ENCODE data around the gene LNPEP.

LNPEP gene

DNA sequence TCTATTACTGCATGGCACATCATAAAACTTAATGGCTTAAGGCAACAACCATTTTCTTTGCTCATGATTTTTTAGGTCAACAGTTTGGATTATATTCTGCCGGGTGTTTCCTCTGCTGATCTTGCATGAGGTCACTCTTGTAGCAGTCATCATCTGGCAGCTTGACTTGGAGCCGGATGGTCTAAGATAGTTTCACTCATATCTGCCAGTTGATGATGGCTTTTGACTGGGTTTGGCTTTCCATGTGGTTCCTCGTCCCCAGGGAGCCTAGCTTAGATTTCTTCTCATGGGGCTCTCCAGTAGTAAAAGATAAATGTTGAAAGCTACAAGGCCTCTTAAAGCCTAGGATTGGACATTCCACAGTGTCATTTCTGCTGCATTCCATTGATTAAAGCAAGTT, 27.4 kb downstream of the LNPEP start:
- no peak for DNase-seq

DNA sequence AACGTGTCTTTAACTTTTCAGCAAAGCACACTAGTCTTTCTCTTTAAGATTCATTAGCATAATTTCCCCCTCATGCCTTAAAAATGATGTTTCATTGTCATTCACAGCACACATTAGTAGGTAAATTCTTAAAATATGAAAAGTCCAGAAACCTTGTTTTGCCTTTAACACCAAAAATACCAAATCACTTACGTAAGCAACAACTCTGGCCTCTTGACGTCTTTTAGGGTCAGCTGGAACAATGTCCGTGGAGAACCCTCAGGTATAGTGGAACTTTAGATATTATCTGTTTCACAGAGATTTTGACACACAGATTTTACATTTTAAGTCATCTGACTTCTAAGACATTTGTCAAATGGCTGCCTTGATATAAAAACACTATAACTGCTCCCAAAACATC, 30.9 kb downstream of the LNPEP start:
- DNase-seq, result no peak

GRCh38 chr5:96967400-96967799, 31.5 kb downstream of the LNPEP start:
- no peak for DNase-seq

GRCh38 chr5:96968074-96968473, 32.2 kb downstream of the LNPEP start:
- no peak for DNase-seq

DNA sequence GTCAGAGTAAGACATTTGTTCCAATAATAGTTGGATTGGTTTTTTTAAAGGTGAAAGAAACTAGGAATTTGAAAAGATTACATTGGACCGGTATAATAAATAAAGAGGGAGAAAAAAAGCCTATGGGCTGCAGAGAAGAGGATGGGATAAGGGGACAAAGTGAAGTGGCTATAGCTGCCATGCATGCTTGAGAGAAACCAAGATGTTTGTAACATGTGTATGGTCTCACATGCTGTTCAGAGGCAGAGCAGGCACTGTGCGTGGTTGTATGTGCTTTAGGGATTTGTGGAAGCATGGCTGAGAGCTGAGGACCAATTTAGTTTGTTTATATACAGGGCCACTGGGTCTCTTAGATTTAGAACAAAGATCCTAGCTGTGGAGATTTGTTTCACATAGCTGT, 32.7 kb downstream of the LNPEP start:
- no peak for DNase-seq

- DNase-seq, result no peak
Observed at GRCh38 chr5:96969366-96969765, 33.5 kb downstream of the LNPEP start.

GRCh38 chr5:96972599-96973334, 36.9 kb downstream of the LNPEP start:
- no peak for DNase-seq

DNA sequence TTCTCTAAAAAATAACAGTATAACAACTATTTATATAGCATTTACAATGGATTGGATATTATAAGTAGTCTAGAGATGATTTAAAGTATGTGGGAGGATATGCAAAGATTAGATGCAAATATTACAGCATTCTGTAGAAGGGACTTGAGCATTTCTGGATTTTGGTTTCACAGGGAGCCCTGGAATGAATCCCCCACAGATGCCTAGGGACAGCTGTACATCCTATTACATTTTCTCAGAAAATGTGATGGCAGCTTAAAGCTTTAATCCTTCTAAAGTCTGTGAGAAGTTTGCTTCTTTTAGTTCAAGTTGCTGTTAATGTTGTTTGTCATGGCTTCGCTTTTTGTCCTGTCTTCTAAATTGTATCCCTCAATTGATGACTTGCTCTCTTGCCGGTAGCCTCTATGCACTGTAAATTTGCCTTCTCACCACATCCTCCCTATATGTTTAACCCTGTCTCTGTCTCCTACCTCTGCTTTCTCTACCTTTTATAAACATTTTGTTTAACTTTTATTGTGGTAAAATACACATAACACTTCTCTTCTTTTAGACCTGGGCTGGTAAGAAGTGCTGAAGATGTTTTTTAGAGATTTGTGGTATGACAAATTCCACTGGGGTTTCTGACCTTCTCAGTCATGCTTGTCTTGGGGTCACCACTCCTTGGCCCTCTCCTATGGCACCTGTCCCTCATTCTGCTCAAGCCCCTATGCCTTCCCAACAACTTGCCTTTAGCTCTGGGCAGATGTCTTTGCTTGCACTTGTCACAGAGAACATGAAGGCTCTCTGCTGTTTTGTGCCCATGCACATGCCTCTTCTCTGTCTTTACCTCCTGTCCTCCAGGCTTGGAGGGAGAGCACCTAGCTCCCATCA, 37.9 kb downstream of the LNPEP start:
- no peak for DNase-seq

- DNase-seq, result no peak
Observed at GRCh38 chr5:96975656-96976055, 39.8 kb downstream of the LNPEP start.

DNA sequence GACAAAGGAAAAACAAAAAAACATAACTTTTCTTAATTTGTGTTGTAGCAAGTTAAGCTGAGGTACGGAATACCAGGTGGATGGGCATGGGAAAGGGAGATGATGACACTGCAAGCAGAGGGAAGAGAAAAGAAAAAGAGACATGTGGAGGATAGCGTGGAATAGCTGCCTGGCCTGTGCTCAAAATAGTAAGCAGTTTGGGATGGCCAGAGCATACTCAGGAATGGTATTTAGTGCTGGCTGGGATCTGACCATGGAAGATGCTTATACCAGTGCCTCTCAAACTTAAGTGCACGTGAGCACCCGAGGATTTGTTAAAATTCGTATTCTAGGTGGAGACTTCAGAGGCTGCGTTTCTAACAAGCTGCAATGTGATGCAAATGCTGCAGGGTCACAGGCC, 41.3 kb downstream of the LNPEP start:
- no peak for DNase-seq

DNA sequence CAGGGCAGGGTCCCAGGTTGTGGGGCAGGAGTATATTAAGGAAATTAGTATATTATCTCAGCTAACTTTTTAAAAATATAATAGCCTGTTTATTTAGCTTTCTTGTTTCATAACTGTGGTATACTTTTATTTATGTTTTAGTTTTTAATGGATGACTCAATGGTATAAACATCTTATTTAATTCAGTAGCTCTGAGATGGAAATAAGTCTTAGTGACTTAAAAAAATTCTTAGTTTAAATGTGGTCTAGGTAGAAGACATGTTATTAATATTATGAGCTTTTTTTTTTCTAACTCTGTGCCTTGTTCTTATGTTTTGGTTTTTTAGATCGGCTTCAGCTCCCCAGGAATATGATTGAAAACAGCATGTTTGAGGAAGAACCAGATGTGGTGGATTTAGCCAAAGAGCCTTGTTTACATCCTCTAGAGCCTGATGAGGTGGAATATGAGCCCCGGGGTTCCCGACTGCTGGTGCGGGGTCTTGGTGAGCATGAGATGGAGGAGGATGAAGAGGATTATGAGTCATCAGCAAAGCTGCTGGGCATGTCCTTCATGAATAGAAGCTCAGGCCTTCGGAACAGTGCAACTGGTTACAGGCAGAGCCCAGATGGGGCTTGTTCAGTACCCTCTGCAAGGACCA, 43.1 kb downstream of the LNPEP start:
- DNase-seq, result no peak

GRCh38 chr5:96984506-96985192, 48.8 kb downstream of the LNPEP start:
- no peak for DNase-seq

GRCh38 chr5:96986450-96986849, 50.6 kb downstream of the LNPEP start:
- DNase-seq, result no peak

DNA sequence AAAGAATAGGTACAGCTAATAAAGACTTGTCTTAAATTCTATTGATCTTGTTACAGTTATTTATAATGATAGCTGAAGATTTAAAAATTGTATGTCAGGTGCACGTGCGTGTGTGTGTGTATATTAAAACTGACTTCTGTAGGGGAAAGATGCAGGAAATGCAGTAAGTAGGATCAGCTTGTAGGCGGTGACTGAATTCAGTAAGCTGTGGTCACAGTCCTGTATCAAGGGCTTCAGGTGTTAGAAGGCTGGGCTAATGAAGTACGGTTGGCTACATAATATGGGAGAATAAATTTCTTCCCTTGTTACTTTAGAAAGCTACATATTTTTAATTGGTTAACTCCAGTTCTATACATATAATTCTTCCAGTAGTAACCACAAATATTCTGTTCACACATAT, 54.2 kb downstream of the LNPEP start:
- no peak for DNase-seq

DNA sequence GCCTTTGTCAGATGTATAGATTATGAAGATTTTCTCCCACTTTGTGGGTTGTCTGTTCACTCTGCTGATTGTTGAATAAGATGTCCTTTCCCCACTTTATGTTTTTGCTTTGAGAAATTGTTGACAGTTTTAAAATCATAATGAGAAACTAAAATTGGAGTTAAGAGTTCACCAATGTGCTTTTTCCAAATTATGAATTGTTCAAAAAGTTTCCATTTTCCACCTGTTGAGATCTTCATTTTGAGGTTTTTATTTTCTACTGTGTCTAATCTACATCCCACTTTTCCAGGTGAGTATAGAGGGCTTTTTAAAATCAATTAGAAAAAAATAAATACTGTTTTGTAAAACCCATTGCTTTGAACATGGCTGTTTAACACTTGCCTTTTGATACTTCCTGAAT, 55.8 kb downstream of the LNPEP start:
- no peak for DNase-seq

DNA sequence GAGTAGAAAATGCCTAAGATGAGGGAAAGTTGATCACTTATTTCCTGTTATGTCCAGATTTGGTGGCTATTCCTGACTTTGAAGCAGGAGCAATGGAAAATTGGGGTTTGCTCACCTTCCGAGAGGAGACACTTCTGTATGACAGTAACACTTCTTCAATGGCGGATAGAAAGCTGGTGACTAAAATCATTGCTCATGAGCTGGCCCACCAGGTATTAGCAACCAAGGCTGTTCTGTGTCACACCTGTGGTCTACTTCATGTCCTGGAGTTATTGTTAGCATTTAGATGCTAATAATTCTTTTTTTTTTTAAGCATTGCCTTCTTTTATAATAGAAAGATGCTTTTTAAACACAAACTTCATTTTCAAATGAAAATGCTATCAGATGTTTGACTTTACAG, 57.9 kb downstream of the LNPEP start:
- no peak for DNase-seq

GRCh38 chr5:96994493-96994892, 58.6 kb downstream of the LNPEP start:
- DNase-seq, result no peak

- DNase-seq, result no peak
Observed at GRCh38 chr5:96995419-96995818, 59.5 kb downstream of the LNPEP start.

- no peak for DNase-seq
Observed at GRCh38 chr5:96997265-96997859, 61.5 kb downstream of the LNPEP start.

DNA sequence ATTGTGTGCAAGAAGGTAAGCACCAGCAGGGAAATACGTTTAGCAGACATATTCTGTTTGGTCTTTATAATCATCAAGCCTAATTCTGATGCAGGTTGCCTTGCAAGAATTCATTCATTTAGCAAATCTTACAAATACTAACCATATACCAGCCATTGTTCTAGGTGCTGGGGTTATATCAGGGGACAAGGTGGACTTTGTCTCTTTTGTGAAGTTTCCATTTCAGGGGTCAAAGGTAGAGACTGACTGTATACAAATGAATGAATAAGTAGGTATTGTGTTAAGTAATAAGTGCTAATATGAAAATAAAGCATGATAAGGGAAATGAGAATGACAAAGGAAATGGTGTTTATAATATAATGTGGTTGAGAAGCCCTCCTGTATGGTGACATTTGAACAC, 64.0 kb downstream of the LNPEP start:
- DNase-seq, result no peak

DNA sequence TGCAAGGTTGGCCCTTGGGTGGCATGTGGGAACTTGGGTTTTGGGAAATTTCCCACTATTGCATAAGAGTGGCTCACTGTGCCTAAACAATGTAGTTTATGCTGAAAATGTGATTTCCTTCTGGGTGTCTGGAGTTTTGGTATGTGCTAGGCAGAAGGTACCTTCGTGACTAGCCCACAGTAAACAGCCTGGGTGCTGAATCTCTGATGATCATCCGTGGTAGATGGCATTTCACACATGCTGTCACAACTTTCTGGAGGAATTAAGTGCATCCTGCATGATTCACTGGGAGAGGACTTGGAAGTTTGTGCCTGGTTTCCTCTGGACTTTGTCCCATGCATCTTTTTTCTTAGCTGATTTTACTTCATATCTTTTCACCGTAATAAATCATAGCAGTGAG, 64.5 kb downstream of the LNPEP start:
- DNase-seq, result no peak

GRCh38 chr5:97002983-97003382, 67.1 kb downstream of the LNPEP start:
- DNase-seq, result no peak

Measured in NCI-H1417 treated with DMSO at 0.1 percent for 48 hours (cell line).